ENCODE results near the gene NGF. TPM values are rescaled to one million over a fixed set of nuclear protein-coding genes. Genes with fewer than 3 reads are reported as not detected.
A peak's percentile ranks its signal among the peaks of the same experiment; 100 is the strongest.

Gene NGF
- total RNA-seq, 6 donors from 2014 or later: 0.46 to 3.0 (median 1.6) TPM; not detected in 2

- H3K27me3 ChIP-seq: no peaks in the 10 kb centered on the region
- H3K4me3 ChIP-seq: no peak overlapping the region
- H3K9me3 ChIP-seq: no peaks in the 10 kb centered on the region
- H3K27ac ChIP-seq: peak overlapping the region; percentile 69 to 83 (median 76)
- no peak for DNase-seq
- ATAC-seq (ENCODE audit: low FRiP score in 2 of 2): no peak
- H3K36me3 ChIP-seq: no peaks in the 10 kb centered on the region
- H3K4me1 ChIP-seq: peaks cover 0 to 5% (median 0%) of the 10 kb centered on the region in 4 donors
- WGBS, 2 donors: 78 to 83% methylated on average over 6 of the region's 6 CpGs
- TF ChIP-seq CTCF (IDR thresholded peaks at IDR 0.05) (no peak), EP300 (IDR thresholded peaks at IDR 0.05) (peak in 2 of 4 donors; percentile 12 to 42)
These were observed 53.8 kb downstream of the NGF start for GRCh38 chr1:115284209-115284608.

- ATAC-seq (ENCODE audit: low FRiP score in 2 of 2) (no peak), DNase-seq (peak in 1 of 2 donors; percentile 61)
- TF ChIP-seq POLR2AphosphoS5 (IDR thresholded peaks at IDR 0.05) (no peak), POLR2A (IDR thresholded peaks at IDR 0.05) (no peak), CTCF (IDR thresholded peaks at IDR 0.05) (no peak), EP300 (IDR thresholded peaks at IDR 0.05) (no peak)
- Histone ChIP-seq H3K4me3 (no peak overlapping the region), H3K27ac (peak overlapping the region; percentile 69 to 83 (median 76)), H3K4me1 (peaks cover 0 to 5% (median 0%) of the 10 kb centered on the region in 4 donors), H3K27me3 (no peaks in the 10 kb centered on the region), H3K36me3 (no peaks in the 10 kb centered on the region), H3K9me3 (no peaks in the 10 kb centered on the region)
- 90 to 92% methylated on average over 14 to 20 of the region's 20 CpGs for WGBS, 2 donors
These were observed 54.3 kb downstream of the NGF start for GRCh38 chr1:115283681-115284146.

DNA sequence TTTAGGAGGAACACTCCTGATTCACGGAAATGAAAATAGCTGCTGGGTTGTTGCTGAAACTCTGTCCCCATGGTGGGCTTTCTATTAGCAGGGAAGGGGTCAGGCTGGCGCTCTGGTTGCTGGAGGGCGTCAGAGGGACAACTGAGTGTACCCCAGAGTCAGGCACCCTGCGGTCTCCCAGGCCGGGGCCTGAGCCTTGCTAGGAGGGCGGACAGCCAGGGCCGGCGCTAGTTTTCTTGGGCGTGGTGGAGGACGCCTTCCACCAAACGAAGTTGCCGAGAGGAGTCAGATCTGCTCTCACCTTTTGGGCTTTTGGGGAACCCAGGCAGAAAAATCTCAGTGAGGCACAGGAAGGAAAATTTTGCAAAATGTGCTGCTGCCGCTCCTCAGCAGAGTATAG lies 54.8 kb downstream of the NGF start:
- Histone ChIP-seq H3K27ac (peak overlapping the region; percentile 69 to 83 (median 76)), H3K27me3 (no peaks in the 10 kb centered on the region), H3K4me3 (no peak overlapping the region), H3K9me3 (no peaks in the 10 kb centered on the region), H3K36me3 (no peaks in the 10 kb centered on the region), H3K4me1 (peaks cover 0 to 5% (median 0%) of the 10 kb centered on the region in 4 donors)
- ATAC-seq (ENCODE audit: low FRiP score in 2 of 2) (peak; percentile 6 to 60), DNase-seq (peak in 1 of 2 donors; percentile 64)
- TF ChIP-seq EP300 (IDR thresholded peaks at IDR 0.05) (no peak), CTCF (IDR thresholded peaks at IDR 0.05) (no peak), POLR2A (IDR thresholded peaks at IDR 0.05) (no peak), POLR2AphosphoS5 (IDR thresholded peaks at IDR 0.05) (no peak)
- 87 to 88% methylated on average over 12 to 13 of the region's 13 CpGs for WGBS, 2 donors

DNA sequence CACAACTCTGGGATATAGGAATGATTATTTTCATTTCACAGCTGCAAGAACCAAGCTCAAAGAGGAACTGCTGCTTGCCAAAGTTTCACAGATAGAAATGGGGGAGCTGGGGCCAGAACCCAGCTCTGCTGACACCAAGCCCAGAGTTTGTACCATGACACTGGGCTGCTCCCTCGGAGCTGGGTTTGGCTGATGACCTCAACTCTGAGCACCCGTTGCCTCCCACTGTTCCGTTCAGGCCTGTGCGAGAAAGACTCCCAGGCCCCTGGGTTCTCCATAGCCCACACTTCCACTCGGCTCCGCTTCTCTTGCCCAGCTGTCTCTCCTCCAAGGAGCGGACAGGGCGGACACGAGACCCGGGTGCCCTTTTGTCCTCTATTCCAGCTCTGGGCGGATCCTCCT lies 55.2 kb downstream of the NGF start:
- peak overlapping the region; percentile 69 to 83 (median 76) for H3K27ac ChIP-seq
- H3K4me3 ChIP-seq: no peak overlapping the region
- no peaks in the 10 kb centered on the region for H3K9me3 ChIP-seq
- no peaks in the 10 kb centered on the region for H3K27me3 ChIP-seq
- TF ChIP-seq POLR2AphosphoS5 (IDR thresholded peaks at IDR 0.05) (peak in 1 of 2 donors; percentile 70), POLR2A (IDR thresholded peaks at IDR 0.05) (no peak), EP300 (IDR thresholded peaks at IDR 0.05) (peak in 1 of 4 donors; percentile 3), CTCF (IDR thresholded peaks at IDR 0.05) (no peak)
- WGBS, 2 donors: 60 to 79% methylated on average over 11 of the region's 11 CpGs
- DNase-seq (peak in 1 of 2 donors; percentile 54), ATAC-seq (ENCODE audit: low FRiP score in 2 of 2) (peak; percentile 34 to 92)
- H3K36me3 ChIP-seq: no peaks in the 10 kb centered on the region
- H3K4me1 ChIP-seq: peaks cover 0 to 5% (median 0%) of the 10 kb centered on the region in 4 donors

DNA sequence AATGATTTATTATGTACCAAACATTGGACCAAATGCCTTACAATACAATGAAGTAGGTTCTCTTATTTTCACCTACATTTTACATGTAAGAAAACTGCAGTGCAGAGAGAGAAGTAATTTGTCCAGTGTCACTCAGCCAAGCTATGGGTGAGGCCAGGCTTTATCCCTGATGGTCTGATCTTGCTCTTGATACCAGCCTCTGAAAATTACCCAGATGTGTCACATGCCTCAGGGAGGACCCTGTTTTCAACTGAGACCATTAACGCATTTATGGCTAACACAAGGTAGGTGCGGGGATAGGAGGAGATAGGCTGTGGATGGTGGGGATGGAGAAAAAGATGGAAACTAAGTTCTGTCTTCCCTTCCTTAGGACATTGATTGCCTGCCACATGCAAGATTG lies 56.9 kb downstream of the NGF start:
- Histone ChIP-seq H3K36me3 (no peaks in the 10 kb centered on the region), H3K4me3 (no peak overlapping the region), H3K27ac (no peak overlapping the region), H3K9me3 (peaks cover 0 to 10% (median 0%) of the 10 kb centered on the region in 4 donors), H3K4me1 (peaks cover 0 to 5% (median 0%) of the 10 kb centered on the region in 4 donors), H3K27me3 (no peaks in the 10 kb centered on the region)
- DNase-seq (no peak), ATAC-seq (ENCODE audit: low FRiP score in 2 of 2) (no peak)
- 94 to 98% methylated on average over 2 of the region's 2 CpGs for WGBS, 2 donors
- TF ChIP-seq POLR2AphosphoS5 (IDR thresholded peaks at IDR 0.05): no peak
- TF ChIP-seq POLR2A (IDR thresholded peaks at IDR 0.05): no peak
- no peak for TF ChIP-seq CTCF (IDR thresholded peaks at IDR 0.05)
- no peak for TF ChIP-seq EP300 (IDR thresholded peaks at IDR 0.05)
